ENCODE results near the gene PHETA1.
A peak's percentile ranks its signal among the peaks of the same experiment; 100 is the strongest.
"Not testable (repeated sequence)": the region's sequence is repeated elsewhere in the genome, so short reads cannot be mapped to it uniquely, and the experiment has no call there.

Gene PHETA1

DNA sequence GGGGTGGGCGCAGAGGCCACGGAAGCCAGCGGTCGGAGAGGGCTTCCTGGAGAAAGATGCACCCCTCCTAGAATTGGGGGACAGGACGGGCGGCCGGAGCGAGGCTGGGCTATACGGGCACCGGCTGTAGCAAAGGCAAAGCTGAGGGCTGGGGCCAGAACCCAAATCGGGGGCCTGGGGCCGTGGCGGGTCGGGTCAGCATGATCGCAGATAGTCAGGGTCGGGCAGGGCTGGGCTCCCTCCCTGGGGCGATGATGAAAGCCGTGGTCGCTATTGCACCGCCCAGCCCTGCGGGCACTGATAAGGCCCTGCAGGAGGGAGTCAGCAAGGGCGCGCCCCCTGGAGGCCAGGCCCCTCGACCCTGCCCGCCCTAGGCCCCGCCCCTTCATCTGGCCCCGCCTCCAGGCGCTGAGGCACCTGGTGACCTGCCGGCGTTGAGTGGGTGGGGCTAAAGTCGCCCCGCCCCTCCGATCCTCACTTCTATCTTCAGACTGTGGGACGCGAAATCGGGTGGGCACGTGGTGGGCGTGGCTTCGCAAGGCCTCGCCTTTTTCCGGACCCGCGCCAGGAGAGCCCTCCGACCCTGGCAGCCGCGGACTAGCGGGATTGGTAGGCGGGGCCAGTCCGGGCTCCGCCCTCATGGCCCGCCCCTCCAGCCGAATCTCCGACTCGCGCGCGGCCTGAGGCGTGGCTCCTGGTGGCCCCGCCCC, 36.4 kb upstream of the PHETA1 start:
- peak; percentile 98 for DNase-seq

DNA sequence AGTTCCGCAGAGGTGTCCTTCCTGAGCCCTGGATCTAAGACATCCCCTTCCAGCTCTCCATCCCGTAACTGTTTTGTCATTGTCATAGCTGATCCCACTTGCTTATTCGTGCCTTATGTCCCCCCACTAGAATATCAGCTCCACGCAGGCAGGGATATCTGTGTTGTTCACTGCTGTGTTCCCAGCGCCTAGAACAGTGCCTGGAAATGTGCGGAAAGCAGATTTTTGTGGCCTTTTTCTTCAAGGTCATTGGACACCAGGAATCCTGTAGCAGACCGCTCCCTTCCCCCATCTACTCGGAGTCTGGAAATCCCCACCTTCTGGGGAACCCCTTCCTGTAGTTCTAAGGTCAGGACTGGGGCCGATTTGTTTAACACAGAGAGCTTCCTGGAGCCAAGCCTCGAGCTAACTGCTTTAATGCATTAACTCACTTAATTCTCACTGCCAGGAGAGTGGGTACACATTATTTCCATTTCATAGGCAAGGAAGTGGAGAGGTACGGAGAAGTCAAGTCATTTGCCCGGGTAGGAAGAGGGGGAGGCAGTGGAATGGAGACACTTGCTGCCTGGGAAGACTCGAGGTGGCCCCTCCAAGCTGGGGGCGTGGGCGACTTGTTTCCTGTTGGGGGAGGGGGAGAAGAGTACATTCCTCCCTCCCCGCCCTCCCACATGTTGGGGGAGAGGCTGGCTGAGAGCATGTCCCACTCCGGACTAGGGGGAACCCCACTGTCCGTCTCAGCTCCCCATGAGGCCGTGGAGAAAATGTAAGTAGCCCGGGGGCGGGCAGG, 35.7 kb upstream of the PHETA1 start:
- peak; percentile 69 for DNase-seq

DNA sequence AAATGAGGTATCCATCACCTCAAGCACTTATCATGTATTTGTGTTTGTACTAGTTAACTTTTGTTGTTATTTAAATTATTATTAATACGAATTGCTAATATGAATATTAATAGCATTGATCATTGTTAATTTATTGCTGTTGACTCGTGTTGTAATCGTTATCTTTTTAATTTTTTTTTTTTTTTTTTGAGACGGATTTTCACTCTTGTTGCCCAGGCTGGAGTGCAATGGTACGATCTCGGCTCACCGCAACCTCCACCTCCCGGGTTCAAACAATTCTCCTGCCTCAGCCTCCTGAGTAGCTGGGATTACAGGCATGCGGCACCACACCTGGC, 33.6 kb upstream of the PHETA1 start:
- DNase-seq: not testable (repeated sequence)

DNA sequence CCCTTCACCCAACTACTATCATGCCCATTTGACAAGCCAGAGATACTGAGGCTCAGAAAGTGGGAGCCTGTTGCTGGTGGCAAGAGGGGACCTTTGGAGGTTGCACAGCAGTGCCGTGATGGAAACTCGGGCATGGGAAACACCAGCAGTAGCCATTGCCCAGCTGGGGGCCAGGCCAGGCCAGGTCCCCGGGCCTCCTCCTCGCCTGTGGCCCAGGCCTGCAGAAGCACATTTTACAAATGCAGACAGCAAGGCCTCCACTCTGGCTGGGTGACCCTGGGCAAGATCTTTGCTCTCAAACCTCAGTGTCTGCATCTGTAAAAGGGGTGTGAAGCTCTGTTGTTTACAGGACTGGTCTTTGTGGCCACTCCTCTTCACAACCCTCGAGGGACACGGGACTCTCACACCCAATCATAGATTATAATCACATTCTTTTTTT, 32.3 kb upstream of the PHETA1 start:
- no peak for DNase-seq

DNA sequence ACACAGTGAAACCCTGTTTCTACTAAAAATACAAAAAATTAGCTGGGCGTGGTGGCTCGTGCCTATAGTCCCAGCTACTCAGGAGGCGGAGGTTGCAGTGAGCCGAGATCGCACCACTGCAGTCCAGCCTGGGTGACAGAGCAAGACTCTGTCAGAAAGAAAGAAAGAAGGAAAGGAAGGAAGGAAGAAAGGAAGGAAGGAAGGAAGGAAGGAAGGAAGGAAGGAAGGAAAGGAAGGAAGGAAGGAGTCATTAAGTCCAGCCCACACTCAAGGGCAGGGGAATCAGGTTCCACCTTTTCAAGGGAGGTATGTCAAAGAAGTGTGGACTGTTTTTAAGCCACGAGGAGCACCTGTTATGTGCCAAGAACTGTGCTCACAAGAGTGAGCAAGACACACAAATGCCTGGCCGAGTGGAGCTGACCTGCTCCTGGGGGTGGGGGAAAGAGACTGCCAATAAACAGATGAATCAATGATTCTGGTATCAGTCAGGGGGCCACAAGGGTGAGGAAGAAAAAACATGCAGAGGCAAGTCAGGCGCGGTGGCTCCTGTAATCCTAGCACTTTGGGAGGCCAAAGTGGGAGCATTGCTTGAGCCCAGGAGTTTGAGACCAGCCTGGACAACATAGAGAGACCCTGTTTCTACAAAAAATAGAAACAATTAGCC, 31.0 kb upstream of the PHETA1 start:
- not testable (repeated sequence) for DNase-seq

DNA sequence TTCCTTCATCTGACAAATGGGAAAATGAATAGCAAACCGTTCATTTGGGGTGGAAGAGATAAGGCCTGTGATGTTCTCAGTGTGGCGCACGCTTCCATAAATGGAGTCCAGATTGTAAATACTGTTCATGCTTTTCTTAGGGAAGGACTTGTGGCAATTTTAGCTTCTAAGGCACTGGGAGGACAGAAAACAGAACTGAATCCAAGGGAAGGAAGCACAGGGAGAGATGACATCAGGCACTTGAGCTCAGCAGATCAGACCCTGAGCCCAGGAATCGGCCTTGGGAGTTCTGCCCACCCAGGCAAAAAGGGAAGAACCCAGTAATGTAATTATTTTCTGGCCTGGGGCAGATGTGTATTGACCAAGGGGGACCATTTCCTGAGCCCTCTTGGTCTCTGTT, 29.6 kb upstream of the PHETA1 start:
- no peak for DNase-seq

DNA sequence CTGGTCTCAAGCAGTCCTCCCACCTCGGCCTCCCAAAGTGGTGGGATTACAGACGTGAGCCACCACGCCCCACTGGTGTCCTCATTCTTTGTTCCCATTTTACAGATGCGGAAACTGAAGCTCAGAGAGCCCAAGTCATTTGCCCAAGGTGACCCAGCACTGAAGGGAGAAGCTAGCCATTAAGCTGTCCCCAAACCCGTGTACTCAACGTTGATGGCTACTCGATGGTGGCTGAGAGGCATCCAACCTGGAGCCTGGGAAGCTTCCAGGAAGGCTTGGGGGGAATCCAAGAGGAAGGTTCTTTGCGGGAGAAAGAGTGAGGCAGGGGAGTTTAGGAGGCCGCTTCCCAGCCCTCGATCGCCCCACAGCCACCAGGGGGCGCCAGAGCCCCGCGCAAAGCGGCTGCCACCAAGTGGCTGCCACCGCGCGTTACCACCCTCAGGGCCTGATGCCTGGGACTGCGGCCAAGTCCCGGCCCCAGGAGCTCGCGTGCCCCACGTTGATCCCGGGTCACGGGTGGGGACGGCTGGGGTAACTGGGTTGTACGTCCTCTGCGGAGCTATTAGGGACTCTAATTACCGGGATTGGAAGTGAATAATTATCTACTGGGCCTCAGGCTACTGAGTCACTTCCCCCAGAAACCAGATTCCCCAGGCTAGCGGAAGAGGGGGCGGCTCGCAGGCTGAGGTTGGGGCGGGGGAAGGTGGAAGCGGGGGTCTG, 28.0 kb upstream of the PHETA1 start:
- peak; percentile 92 for DNase-seq

DNA sequence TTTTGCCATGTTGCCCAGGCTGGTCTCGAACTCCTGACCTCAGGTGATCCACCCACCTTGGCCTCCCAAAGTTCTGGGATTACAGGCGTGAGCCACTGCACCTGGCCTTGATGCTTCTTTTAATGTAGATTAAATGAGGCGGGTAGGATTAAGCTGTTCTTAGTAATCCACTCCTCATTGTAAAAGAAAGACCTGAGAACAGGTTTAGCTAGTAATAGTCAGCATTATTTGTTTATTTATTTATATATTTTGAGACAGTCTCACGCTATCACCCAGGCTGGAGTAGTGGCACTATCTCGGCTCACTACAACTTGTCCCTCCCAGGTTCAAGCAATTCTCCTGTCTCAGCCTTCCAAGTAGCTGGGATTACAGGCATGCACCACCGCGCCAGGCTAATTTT, 27.4 kb upstream of the PHETA1 start:
- not testable (repeated sequence) for DNase-seq

DNA sequence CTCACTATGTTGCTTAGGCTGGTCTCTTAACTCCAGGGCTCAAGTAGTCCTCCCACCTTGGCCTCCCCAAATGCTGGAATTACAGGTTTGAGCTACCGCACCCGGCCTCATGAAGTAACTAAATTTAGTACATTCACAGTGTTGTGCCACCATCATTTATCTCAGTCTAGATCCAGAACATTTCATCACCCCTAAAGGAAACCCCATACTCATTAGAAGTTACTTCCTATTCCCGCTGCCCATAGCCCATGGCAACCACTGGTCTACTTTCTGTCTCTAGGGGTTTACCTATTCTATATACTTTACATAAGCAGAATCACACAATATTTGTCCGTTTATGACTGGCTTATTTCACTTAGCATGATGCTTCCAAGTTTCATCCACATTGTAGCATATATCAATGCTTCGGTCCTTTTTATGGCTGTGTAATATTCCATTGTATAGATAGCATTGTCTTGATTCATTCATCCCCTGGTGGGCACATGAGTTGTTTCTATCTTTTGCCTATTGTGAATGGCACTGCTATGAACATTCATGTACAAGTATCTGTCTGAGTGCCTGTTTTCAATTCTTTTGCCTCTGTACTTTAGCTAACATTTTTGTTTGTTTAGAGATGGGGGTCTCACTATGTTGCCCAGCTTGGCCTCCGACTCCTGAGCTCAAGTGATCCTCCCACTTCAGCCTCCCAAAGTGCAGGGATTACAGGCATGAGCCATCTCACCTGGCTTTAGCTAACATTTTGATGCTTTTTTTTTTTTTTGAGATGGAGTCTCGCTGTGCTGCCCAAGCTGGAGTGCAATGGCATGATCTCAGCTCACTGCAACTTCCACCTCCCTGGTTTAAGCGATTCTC, 26.7 kb upstream of the PHETA1 start:
- DNase-seq: no peak

DNA sequence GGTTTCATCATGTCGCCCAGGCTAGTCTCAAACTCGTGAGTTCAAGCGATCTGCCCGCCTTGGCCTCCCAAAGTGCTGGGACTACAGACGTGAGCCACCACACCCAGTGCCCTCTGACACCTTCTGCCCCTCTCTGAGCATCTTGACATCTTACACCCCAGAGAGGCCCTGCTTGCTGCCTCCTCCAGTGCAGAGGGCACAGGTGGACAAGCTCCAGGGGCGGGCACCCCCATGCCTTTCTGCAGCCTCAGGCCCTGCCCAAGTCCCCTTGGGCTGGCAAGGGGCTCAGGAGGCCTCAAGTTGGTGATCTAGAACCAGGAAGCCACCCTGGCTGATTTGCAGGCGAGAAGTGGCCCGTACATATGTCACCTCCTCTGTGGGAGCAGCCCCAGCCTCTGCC, 25.6 kb upstream of the PHETA1 start:
- no peak for DNase-seq

DNA sequence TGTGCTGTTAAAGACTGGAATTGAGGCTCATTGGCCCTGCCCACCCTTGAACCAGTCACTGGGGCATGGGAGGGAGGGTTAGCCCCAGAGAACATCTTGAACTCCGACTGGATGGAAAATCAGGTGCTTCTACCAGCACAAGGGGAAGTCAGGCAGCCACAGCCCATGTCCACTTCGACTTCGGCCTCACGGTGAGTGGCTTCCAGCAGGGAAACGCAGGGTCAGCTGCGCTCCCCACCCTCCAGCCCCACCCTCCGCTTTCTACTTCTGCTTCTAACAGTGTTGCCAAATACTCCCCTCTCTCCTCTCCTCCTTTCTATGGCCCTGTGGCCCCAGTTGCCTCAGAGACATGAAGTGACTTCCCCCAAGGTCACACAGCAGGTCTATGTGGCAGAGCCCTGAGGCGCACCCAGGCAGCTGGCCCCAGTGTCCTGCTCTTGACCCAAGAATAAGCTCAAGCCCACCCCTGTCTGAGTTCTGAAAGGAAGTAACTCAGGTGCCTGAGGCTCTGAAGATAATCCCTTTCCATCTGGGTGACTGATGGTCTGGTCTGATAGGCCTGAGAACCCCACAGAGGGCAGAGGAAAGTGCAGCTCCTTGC, 24.9 kb upstream of the PHETA1 start:
- no peak for DNase-seq

DNA sequence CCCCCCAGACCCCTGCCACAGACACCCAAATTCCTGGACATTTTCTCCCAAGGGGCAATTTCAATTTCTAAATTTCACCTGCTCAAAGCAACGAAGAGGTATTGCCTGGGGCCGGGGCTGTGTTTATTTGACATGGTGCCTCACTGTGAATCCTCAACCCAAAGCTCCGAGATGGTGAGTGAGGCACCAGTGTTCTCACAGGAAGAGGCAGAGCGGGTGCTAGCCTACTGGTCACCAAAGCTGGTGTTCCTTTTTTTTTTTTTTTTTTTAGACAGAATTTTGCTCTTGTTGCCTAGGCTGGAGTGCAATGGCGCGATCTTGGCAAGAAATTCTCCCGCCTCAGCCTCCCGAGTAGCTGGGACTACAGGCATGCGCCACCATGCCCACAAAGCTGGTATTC, 22.0 kb upstream of the PHETA1 start:
- DNase-seq: no peak

DNA sequence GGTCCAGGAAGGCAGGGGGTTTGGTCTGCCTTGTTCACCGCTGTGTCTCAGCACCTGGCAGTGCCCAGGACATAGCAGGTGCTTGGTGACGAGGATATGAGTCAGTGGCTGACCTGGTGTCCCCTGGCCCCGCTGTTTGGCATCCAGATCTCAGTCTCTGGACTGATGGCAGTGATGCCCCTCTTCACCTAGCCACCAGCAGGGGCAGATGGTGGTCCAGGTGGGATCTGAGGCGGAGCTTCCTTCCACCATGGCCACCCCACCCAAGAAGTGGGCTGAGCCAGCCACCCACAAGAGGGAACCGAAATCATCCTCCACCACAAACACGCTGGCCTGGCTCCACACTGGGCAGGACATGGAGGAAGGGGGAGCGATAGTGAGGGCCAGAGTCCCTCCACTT, 20.7 kb upstream of the PHETA1 start:
- DNase-seq: no peak

DNA sequence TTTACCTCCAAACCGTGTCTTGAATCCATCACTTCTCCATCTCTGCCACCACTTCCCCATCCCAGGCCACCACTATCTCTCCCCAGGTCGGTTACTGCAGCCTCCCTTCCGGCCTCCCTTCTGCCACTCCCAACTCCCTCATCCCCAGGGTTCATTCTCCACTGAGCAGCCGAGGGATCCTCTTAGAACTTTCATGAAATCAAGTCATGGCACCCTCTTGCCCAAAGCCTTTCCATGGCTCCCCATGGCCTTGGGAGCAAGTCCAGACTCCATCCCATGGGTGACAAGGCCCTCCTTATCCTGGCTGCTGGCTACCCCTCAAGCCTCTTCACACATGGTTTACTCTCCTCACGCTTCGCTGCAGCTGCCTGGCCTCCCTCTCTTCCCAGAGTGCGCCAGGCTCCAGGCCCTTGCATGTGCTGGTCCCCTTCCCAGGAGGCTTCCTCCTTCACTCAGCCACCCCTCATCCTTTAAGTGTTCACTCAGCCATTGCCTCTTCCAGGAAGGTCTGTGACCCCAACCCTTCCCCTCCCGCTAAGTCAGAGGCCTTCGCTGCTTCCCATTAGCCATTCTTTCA, 18.9 kb upstream of the PHETA1 start:
- DNase-seq: no peak

DNA sequence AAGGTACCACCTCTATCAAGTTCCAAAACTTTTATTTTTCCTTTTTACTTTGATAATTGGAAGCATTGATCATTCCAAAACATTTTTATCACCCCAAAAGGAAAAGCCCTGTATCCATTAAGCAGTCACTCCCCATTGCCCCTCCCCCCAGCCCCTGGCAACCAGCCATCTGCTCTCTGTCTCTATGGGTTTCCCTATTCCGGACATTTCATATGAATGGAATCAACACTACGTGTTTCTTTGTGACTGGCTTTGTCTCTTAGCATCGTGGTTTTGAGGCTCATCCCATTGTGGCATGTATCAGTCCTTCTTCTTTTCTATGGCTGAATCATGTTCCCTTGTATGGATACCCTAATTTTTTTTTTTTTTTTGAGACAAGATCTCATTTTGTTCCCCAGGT, 18.0 kb upstream of the PHETA1 start:
- no peak for DNase-seq

DNA sequence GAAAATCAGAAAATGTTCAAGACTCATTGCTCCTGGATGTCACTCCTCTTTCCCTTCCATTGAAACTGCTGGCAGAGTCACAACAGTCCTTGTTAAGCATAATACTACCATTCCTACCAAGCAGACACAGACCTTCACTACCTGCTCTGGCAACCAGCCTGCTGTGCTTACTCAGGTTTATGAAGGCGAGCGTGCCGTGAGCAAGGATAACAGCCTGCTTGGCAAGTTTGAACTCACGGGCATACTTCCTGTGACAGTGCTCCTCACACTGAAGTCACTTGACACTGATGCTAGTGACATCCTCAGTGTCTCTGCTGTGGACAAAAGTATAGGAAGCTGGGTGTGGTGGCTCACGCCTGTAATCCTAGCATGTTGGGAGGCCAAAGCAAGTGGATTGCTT, 15.7 kb upstream of the PHETA1 start:
- no peak for DNase-seq

DNA sequence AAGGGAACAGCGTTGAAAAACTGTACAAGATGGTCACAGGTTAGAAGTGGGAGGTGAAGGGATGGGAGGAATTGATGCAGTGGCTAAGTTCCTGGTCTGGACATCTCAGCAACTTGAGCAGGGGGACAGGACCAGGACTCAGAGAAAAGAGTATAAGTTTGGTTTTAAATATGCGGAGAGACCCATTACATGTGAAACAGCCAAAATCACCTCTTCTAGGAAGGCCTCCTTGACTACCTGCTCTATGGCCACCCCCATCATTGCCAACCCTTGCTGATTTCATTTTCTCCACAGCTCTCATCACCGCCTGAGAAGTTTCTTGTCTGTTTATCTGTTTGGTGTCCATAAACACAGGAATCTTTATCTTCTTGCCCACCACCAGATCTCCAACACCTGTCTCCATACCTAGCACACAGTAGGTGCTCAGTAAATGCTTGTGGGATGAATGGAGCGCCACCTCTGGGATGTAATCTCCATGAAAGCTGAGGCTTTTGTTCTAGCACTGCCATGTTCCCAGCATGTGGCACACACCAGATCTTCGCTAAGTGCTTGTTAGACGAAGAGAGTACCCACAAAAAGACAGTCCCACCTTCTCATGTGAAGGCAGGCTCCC, 11.2 kb upstream of the PHETA1 start:
- no peak for DNase-seq

DNA sequence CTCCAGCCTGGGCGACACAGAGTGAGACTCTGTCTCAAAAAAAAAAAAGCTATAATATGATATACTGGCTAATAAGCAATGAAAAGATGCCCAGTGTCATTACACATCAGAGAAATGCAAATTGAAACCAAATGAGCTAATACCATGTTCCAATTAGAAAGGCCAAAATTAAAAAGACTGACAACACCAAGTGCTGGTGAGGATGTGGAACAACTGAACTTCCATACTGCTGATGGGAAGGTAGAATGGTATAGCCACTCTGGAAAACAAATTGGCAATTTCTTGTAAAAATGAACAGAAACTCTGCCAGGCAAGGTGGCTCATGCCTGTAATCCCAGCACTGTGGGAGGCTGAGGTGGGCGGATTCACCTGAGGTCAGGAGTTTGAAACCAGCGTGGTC, 8.5 kb upstream of the PHETA1 start:
- no peak for DNase-seq

DNA sequence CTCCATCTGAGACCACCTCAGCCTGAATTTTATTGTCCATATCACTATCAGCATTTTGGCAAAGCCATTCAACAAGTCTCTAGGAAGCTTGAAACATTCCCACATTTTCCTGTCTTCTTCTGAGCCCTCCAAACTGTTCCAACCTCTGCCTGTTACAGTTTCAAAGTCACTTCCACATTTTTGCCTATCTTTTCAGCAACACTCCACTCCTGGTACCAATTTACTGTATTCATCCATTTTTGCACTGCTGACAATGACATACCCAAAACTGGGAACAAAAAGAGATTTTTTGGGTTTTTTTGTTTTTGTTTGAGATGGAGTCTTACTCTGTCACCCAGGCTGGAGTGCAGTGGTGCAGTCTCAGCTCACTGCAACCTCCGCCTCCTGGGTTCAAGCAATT, 4.3 kb upstream of the PHETA1 start:
- DNase-seq: not testable (repeated sequence)

DNA sequence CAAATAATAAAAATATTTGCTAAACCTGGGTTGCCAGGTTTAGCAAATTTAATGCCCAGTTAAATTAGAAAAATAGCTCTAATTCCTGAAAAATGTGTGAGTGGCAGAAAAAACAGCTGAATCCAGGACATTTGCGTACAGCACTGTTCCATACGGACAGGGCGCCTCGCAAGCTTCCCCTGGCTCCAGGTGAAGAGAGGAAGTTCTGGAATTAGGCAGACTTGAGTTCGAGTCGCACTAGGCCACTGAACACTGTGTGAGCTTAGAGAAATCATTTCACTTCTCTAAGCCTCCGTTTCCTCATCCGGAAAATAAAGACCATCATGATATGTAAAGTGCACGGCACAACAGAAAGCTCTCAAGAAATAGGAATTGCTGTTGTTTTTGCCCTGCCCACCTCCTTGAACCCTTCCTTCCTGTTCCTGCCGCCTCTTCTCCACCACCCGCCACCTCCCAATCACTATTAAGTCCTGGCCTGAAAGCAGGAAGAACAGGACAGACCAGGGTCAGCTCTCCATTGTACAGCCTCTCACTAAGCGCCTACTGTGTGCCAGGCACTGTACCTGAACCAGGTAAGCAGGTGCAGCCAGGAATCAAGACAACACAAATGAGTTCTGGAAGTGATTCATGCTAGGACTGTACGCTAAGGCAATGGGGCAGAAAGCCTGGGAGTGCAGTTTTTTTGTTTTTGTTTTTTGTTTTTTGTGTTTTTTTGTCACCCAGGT, 763 bp upstream of the PHETA1 start:
- no peak for DNase-seq

Data from activated CD4-positive, alpha-beta T cell treated with anti-CD3 and anti-CD28 coated beads, Interleukin-2, Interleukin-6, amounts not matched to agents 100 ng/mL and 50 ng/mL, durations not matched to agents 16 hours and 8 hours (primary cell).